Measurements from ENCODE around the gene EPHX1. TPM values are rescaled to one million over a fixed set of nuclear protein-coding genes. Genes with fewer than 3 reads are reported as not detected.

The EPHX1 gene
- total and polyA plus RNA-seq, 4 donors: 31.7 to 115 (median 98.5) TPM

DNA sequence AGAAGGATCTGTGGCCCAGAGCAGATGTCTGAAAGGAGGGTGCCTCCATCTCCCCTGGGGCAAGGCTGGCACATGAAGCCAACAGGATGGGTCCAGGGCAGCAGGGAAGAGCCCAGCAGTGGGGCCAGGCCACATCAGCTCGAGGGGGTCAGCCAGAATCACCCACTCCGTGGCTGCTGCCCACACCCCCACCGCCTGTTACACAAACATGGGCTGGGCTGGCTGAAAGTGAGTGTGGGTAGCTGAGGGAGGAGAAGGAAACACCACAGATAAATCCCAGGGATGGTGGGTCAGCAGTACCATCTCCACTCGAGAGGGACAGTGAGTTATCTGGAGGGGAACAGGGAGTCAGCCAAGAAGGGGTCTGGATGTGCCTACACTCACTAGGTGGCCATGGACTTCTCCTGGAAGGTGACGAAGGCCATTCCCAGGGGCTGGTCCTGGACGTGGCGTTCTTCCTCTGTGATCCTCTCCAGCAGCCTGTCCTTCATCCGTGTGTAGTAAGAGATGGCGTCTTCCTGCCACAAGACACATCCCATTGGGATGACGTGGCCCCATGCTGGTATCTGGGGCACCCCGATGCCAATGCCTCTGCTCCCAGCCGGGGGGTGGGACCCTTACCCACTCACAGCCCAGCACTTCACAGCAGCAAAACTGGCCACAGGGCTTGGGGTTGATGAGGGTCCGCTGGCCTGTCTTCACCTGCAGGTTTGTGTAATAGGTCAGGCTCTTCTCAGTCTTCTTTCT is 52.1 kb downstream of the EPHX1 start:
- Histone ChIP-seq H3K27ac (ENCODE audit: low read depth in 1 of 2, low read length in 1 of 2) (no peak overlapping the region), H3K4me1 (ENCODE audit: control insufficient read depth in 5 of 5, insufficient read depth in 5 of 5, low read length in 5 of 5) (peaks cover 0 to 26% (median 2%) of the 10 kb centered on the region in 5 donors), H3K4me3 (no peak overlapping the region), H3K9me3 (ENCODE audit: control insufficient read depth in 4 of 4, insufficient read depth in 3 of 4, low read length in 3 of 4) (no peaks in the 10 kb centered on the region), H3K9ac (ENCODE audit: insufficient read depth in 1 of 2, low read length in 2 of 2) (no peak overlapping the region), H3K27me3 (ENCODE audit: control insufficient read depth in 3 of 3, insufficient read depth in 3 of 3, low read length in 2 of 3) (no peaks in the 10 kb centered on the region), H3K36me3 (ENCODE audit: control insufficient read depth in 4 of 4, insufficient read depth in 4 of 4, low read length in 4 of 4) (peaks cover 21 to 56% (median 51%) of the 10 kb centered on the region in 4 donors)
- ATAC-seq (ENCODE audit: insufficient read depth, low FRiP score): no peak
- 84 to 93% methylated on average over 13 of the region's 13 CpGs for WGBS, 2 donors
- no peak for DNase-seq
- TF ChIP-seq, protein P1, sequence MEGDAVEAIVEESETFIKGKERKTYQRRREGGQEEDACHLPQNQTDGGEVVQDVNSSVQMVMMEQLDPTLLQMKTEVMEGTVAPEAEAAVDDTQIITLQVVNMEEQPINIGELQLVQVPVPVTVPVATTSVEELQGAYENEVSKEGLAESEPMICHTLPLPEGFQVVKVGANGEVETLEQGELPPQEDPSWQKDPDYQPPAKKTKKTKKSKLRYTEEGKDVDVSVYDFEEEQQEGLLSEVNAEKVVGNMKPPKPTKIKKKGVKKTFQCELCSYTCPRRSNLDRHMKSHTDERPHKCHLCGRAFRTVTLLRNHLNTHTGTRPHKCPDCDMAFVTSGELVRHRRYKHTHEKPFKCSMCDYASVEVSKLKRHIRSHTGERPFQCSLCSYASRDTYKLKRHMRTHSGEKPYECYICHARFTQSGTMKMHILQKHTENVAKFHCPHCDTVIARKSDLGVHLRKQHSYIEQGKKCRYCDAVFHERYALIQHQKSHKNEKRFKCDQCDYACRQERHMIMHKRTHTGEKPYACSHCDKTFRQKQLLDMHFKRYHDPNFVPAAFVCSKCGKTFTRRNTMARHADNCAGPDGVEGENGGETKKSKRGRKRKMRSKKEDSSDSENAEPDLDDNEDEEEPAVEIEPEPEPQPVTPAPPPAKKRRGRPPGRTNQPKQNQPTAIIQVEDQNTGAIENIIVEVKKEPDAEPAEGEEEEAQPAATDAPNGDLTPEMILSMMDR (IDR thresholded peaks at IDR 0.05; ENCODE audit: control extremely low read depth, extremely low read depth): no peak

DNA sequence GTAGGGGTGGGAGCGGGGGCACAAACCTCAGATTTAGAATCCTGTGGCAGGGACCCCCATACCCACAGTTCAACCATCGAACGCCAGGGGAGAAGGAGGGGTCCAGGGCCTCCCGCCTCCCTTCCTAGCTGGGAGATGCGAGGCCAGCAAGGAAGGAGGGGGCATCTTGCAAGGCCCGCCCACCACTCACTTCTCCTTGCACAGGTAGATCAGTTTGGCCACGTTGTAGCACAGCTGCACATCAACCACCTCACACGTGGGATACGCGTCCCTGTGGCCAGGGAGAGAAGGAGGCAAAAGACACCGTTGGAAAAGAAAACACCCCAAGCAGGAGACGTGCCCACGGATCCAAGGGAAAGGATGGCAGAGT is 52.6 kb downstream of the EPHX1 start:
- Histone ChIP-seq H3K4me1 (ENCODE audit: control insufficient read depth in 5 of 5, insufficient read depth in 5 of 5, low read length in 5 of 5) (peaks cover 0 to 20% (median 2%) of the 10 kb centered on the region in 5 donors), H3K36me3 (ENCODE audit: control insufficient read depth in 4 of 4, insufficient read depth in 4 of 4, low read length in 4 of 4) (peaks cover 21 to 60% (median 56%) of the 10 kb centered on the region in 4 donors), H3K27me3 (ENCODE audit: control insufficient read depth in 3 of 3, insufficient read depth in 3 of 3, low read length in 2 of 3) (no peaks in the 10 kb centered on the region), H3K9ac (ENCODE audit: insufficient read depth in 1 of 2, low read length in 2 of 2) (no peak overlapping the region), H3K27ac (ENCODE audit: low read depth in 1 of 2, low read length in 1 of 2) (no peak overlapping the region), H3K4me3 (no peak overlapping the region), H3K9me3 (ENCODE audit: control insufficient read depth in 4 of 4, insufficient read depth in 3 of 4, low read length in 3 of 4) (no peaks in the 10 kb centered on the region)
- DNase-seq (no peak), ATAC-seq (ENCODE audit: insufficient read depth, low FRiP score) (no peak)
- TF ChIP-seq, protein P1 (IDR thresholded peaks at IDR 0.05; ENCODE audit: control extremely low read depth, extremely low read depth): no peak
- WGBS, 2 donors: 85 to 93% methylated on average over 13 of the region's 13 CpGs

DNA sequence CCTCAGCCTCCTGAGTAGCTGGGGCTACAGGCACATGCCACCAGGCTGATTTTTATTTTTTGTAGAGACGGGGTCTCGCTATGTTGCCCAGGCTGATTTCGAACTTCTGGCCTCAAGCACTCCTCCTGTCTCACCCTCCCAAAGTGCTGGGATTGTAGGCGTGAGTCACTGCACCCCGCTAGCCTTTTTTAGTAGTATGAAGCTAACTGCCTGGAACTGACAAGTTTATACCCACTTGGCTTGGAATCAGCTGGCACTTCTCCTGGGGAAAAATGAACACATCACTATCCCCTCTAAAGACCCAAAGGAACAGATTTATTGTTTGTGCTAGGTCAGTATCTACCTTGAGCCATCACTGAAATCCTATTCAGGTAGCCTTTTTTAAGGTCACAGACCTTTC is 53.2 kb downstream of the EPHX1 start:
- H3K4me1 ChIP-seq (ENCODE audit: control insufficient read depth in 5 of 5, insufficient read depth in 5 of 5, low read length in 5 of 5): peaks cover 0 to 14% (median 3%) of the 10 kb centered on the region in 5 donors
- H3K27ac ChIP-seq (ENCODE audit: low read depth in 1 of 2, low read length in 1 of 2): no peak overlapping the region
- H3K36me3 ChIP-seq (ENCODE audit: control insufficient read depth in 4 of 4, insufficient read depth in 4 of 4, low read length in 4 of 4): peaks cover 26 to 66% (median 59%) of the 10 kb centered on the region in 4 donors
- H3K4me3 ChIP-seq: no peak overlapping the region
- ATAC-seq (ENCODE audit: insufficient read depth, low FRiP score) (no peak), DNase-seq (no peak)
- TF ChIP-seq, protein P1 (IDR thresholded peaks at IDR 0.05; ENCODE audit: control extremely low read depth, extremely low read depth): no peak
- no peaks in the 10 kb centered on the region for H3K27me3 ChIP-seq (ENCODE audit: control insufficient read depth in 3 of 3, insufficient read depth in 3 of 3, low read length in 2 of 3)
- no peaks in the 10 kb centered on the region for H3K9me3 ChIP-seq (ENCODE audit: control insufficient read depth in 4 of 4, insufficient read depth in 3 of 4, low read length in 3 of 4)
- 92 to 97% methylated on average over 5 of the region's 5 CpGs for WGBS, 2 donors
- H3K9ac ChIP-seq (ENCODE audit: insufficient read depth in 1 of 2, low read length in 2 of 2): no peak overlapping the region

Measured in lung (tissue), 12 donors.